CD4-positive, alpha-beta T cell treated with Interleukin-15 for 1 hour (primary cell): ENCODE results near the gene NASP.

Experiments
- DNase-seq: peaks from one replicate; pipeline ENCODE4 v3.0.0-alpha.2; 2020

NASP gene, protein sequence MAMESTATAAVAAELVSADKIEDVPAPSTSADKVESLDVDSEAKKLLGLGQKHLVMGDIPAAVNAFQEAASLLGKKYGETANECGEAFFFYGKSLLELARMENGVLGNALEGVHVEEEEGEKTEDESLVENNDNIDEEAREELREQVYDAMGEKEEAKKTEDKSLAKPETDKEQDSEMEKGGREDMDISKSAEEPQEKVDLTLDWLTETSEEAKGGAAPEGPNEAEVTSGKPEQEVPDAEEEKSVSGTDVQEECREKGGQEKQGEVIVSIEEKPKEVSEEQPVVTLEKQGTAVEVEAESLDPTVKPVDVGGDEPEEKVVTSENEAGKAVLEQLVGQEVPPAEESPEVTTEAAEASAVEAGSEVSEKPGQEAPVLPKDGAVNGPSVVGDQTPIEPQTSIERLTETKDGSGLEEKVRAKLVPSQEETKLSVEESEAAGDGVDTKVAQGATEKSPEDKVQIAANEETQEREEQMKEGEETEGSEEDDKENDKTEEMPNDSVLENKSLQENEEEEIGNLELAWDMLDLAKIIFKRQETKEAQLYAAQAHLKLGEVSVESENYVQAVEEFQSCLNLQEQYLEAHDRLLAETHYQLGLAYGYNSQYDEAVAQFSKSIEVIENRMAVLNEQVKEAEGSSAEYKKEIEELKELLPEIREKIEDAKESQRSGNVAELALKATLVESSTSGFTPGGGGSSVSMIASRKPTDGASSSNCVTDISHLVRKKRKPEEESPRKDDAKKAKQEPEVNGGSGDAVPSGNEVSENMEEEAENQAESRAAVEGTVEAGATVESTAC

DNA sequence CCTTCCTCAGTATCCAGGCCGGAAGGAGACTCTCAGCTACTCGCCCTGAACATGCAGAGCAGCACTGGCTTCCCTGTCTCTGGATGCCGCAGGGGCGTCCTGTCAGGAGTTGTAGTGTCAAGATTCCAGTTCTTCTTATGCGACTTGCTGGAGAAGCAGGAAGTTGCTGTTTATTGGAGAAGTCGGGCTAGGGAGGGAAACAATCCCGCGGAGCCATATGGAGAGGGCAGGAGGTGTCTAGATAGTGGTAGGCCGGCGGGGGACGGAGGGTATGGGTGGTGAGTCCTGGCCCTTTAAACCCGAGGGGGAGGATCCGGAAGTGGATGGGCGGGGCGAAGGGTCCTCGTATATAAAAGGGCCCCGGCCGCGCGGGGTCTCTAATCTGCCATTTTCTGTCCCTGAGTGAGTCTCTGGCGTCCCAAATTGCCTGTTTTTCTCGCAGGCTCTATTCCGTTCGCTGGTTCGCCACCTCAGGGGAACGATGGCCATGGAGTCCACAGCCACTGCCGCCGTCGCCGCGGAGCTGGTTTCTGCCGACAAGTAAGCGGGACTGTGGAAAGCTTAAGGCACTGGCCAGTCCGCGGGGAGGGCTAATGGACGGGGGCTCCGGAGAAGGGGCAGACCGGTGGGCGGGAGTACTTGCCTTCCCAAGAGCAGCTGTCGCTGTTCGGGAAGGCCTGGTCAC, at the start of gene NASP:
Gene NASP (plus strand): TSS at position 376 of the 685 bp plus-strand sequence. CDS start 106 bp downstream, at position 482.
- peak; percentile 89 for DNase-seq

- no peak for DNase-seq
These were observed 47.7 kb upstream of the NASP start for GRCh38 chr1:45535988-45536766.

DNA sequence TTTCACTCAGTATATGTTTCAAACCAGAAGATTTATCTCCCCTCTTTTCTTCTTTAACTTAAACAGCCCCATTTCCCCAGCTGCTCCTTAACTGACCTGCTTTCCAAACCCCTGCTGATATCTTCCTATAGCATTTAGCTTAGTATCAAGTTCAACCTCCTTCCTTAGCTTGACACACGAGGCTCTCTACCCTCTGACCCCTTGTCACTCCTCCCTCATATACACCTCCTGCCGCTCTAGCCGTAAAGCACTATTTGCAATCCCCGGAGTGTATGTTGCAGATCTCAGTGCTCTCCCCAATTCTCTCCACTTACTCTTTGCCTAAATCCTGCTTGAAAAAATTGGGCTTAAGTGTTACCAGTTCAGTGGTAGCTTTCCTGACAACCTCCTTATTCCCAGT, 47.0 kb upstream of the NASP start:
- no peak for DNase-seq

DNA sequence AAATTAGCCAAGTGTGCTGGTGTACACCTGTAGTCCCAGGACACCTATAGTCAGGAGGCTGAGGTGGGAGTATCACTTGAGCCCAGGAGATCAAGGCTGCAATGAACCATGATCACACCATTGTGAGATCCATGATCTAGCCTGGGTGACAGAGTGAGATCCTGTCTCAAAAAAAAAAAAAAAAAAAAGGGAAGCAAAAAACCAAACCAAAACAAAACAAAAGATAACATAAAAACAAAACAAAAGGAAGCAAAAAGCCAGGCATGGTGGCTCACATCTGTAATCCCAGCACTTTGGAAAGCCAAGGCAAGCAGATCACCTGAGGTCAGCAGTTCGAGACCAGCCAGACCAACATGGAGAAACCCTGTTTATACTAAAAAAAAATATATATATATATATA, 42.6 kb upstream of the NASP start:
- no peak for DNase-seq

DNA sequence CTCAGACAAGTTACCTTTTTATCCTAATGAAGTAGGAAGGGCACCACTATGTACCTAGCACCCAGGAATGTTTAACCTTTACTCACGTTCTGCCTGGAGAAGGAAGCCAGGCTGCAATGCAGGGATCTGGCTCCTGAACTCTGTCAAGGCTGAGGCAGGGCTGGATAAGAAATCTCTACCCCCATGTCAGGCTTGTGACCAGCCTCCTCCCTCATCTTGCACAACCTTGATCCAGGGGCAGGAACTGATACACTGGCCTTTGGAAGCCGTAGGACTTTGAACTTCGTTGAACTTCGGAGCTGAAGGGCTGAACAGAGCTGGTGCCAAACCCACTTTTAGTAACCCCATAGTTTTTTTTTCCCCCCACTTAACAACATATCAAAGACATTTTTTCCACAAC, 41.2 kb upstream of the NASP start:
- peak; percentile 23 for DNase-seq

- DNase-seq: peak; percentile 82
These were observed 40.0 kb upstream of the NASP start for GRCh38 chr1:45543581-45544417.

DNA sequence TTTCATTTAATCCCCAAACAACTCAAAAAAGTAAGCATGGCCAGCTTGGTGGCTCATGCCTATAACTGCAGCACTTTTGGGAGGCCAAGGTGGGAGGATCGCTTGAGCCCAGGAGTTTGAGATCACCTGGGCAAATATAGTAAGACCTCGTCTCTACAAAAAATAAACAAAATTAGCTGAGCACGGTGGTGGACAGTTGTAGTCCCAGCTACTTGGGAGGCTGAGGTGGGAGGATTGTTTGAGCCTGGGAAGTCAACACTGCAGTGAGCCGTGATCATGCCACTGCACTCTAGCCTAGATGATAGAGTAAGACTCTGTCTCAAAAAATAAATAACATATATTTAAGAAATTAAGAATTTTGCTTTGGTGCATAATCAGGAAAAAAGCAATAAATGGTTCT, 39.3 kb upstream of the NASP start:
- no peak for DNase-seq

GRCh38 chr1:45545019-45545493, 38.8 kb upstream of the NASP start:
- DNase-seq: no peak

GRCh38 chr1:45545553-45546310, 38.1 kb upstream of the NASP start:
- no peak for DNase-seq

DNA sequence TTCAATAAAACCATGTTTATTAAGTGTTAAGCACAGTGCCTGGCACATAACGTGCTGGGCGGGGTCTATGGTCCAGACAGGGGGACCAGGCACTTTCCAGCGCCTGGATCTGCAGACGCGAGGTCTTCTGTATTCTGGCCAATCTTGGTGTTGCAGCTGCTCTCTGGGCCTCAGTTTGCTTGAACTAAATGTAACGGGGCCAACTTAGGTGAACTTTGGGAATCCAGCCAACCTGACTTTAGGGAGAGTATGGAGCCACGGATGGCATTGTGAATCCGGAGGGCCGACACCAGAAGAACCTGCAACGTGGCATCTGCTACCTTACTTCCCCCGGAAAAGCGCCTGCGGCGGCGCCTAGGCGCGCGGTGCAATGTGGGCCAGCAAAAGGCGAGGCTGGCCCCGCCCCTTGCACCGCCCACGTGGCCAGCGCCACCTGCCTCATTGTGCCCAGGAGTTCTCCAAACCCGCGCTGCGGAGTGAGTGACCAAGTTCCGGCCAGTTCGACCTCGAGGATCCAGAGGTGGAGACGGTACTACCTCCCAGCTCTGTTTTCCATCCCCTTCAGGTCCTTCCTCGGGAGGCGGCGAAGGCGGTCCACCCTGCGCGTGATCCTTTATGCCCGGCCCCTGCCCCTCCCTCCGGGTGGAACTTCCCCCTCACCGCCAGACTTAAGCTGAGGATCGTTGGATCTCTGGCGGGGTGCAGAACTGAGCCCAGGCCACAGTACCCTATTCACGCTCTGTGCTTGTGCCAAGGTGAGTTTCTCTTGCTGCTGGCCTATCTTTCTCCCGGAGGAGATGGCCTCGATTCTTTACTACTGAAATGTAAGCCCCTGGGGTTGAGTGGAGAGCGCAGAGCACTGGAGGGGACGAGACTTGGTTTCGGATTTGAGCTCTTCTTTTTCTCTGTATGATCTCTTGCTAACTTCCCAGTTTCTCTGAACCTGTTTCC, 33.2 kb upstream of the NASP start, which contains the start of gene AKR1A1:
Gene AKR1A1 (plus strand): TSS at position 426 of the 951 bp plus-strand sequence. CDS start 10,969 bp downstream, outside the sequence.
- peak; percentile 85 for DNase-seq

DNA sequence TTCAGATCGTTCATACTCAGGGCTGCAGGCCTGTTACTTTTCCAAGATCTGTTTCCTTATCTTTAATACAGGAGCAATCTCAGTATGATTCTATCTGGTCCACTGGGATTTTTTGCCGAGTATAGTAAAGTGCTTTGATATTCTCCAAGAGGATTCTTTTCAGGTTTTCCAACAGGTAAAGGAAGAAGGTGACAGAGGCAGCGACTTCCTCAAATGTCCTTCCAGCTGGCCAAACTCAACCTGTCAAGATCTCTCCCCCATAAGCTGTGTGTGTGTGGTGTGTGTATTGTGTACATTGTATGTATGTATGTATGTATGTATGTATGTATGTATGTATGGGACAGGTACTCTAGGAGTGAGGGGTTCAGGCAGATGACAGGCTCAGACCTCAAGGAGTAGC, 32.2 kb upstream of the NASP start:
- no peak for DNase-seq

- DNase-seq: no peak
These were observed 31.5 kb upstream of the NASP start for GRCh38 chr1:45552331-45552730.

GRCh38 chr1:45554198-45554597, 29.6 kb upstream of the NASP start:
- no peak for DNase-seq

DNA sequence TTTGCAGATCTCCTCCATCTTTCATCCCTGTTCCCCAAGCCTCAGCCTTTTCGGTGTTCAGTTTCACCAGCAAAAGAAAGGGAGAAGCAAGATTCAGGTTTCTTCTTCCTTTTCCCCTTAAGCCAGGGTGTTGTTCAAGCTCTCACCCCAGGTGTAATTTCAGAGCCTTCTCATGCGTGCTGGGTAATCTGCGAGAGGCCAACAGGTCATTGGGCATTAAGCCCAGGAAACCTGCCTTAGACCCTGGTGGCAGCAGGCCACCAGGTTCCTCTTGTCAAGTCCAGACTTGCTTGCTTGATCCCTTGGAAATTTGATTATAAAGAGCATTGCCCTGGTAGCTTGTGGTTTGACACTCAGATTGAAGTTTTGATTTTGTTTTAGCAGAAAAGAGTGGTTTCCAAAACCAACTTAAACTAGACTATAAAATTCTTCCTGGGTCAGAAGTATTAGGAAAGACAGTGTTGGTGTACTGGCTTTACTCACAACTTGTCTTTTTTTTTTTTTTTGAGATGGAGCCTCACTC, 26.4 kb upstream of the NASP start:
- no peak for DNase-seq

DNA sequence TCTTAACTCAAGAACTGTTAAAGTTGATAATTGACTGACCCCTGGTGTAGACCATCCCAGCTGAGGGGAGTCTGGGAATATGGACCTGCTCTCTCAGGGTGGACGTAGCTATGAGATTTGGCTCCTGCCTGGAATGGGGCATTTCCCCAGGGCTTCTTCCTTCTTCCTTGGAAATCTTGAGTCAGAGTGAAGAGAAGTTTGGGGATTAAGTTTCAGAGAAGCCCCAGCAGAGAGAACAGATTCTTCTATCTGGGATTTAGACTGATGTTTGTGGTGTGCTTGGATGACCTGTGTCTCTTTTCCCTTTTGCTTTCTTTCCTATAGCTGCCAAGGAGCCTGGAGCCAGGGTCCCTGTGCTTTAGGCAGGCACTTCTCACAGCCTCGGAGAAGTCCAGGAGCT, 20.0 kb upstream of the NASP start:
- DNase-seq: no peak

GRCh38 chr1:45566722-45567121, 17.1 kb upstream of the NASP start:
- DNase-seq: no peak

- no peak for DNase-seq
These were observed 15.9 kb upstream of the NASP start for GRCh38 chr1:45567911-45568310.

GRCh38 chr1:45568421-45568820, 15.4 kb upstream of the NASP start:
- DNase-seq: no peak

DNA sequence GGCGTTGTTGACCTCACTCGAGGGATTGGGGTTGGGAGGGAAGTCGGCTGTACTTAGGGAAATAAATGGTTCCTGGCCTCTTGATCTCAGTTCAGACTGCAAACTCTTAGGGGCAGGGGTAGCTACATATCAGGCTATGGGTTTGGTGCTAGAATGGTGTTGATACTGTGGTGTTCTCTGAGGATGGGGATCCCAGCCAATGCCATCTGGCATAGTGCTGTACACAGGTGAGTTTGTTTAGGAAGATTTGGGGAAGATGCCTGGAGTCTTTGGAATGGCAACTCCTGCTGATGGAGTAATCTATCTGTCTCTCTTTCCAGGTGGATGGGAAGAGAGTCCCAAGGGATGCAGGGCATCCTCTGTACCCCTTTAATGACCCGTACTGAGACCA, 14.3 kb upstream of the NASP start:
- no peak for DNase-seq
